C4-2B (cell line): ENCODE data around the gene ACKR2.

Source experiments
- H3K27ac ChIP-seq: fragments of 450-650 bp; 2 replicates; pipeline ENCODE4 v1.5.1; 2017
- ZFX ChIP-seq: fragments of 450-650 bp; IDR thresholded peaks from 2 replicates; pipeline ENCODE4 v1.6.1; 2017
- TF ChIP-seq, protein P1 (sequence below): fragments of 450-650 bp; conservative IDR thresholded peaks from 2 replicates; pipeline ENCODE4 v1.5.1; 2017; ENCODE audit warnings: mild to moderate bottlenecking

The ACKR2 gene

DNA sequence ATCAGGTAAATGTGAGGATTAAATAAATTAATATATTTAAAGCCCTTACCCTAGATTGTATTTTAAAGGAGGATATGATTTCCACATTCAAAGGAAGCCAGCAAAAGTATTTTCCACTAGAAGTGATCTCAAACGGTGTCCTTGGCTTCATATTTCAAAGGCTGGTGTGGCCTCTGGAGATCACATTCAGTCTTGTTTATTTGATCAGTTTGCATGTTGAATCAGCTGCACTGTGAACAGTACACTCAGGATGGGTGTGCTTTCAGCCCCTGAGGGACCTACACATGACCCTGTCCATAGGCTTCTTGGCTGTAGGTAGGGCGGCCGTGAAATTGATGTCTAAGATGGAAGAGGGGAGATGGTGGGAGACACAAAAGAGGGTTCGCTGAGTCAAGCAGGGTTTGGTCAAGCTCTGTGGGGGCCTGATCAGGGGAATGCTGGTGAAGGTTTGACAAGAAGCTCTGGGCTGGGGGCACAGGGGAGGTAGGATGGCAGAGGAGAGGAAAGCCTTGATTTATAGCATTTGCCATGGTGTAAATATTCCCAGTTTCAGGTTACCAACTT, 44.6 kb downstream of the ACKR2 start:
- no peak overlapping the region for H3K27ac ChIP-seq
- TF ChIP-seq, protein P1, sequence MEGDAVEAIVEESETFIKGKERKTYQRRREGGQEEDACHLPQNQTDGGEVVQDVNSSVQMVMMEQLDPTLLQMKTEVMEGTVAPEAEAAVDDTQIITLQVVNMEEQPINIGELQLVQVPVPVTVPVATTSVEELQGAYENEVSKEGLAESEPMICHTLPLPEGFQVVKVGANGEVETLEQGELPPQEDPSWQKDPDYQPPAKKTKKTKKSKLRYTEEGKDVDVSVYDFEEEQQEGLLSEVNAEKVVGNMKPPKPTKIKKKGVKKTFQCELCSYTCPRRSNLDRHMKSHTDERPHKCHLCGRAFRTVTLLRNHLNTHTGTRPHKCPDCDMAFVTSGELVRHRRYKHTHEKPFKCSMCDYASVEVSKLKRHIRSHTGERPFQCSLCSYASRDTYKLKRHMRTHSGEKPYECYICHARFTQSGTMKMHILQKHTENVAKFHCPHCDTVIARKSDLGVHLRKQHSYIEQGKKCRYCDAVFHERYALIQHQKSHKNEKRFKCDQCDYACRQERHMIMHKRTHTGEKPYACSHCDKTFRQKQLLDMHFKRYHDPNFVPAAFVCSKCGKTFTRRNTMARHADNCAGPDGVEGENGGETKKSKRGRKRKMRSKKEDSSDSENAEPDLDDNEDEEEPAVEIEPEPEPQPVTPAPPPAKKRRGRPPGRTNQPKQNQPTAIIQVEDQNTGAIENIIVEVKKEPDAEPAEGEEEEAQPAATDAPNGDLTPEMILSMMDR = no peak
- no peak for TF ChIP-seq ZFX

DNA sequence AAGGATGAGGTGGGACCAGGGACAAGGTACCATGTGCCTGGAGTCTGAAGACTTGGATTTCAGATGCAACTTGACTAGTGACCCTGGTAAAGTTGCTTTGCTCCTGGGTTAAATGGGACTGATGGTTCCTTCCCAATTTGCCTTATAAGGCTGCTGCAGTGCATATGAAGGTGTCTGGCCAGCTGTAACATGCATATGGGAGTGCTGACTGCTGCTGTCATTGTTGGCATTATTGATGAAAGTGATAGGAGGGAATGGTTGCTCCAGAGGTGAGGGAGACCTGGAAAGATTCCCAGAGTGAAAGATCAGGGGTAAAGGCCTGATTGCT, 45.9 kb downstream of the ACKR2 start:
- no peak for TF ChIP-seq ZFX
- TF ChIP-seq, protein P1 = no peak

DNA sequence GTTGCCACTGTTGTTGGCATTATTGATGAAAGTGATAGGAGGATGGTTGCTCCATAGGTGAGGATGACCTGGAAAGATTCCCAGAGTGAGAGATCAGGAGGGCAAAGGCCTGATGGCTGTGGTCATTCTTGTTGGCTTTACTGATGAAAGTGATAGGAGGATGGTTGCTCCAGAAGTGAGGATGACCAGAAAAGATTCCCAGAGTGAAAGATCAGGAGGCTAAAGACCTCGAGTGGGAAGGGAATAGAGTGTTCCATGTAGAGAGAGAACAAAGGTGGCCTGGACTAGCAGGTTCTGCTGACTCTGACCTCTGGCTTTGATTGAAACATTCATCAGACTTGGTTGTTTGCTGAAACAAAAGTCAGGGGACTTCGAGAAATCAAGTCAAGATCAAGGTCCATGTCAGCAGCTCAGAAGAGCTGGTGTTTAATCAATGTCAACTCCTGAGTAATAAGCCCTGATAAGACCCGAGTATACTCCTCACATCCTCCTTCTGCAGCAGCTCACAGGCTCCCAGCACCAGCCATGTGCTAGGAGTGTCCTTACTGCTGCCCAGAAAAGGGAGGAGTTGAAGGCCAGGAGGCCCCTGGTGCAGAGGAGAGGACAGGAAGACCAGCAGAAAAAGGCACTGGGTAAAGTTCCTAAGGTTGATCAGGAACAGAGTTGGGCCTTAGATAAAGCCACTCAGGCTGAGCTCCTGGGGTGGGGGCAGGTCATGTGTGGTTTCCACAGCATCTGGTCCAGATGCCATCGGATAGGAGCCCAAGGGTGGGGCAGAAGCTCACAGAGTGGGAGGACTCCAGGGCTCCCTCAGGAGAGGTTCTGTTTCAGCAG, 46.5 kb downstream of the ACKR2 start:
- H3K27ac ChIP-seq = no peak overlapping the region
- no peak for TF ChIP-seq ZFX
- TF ChIP-seq, protein P1 = no peak

More for the DNA sequence above, 45.9 kb downstream of the ACKR2 start:
- H3K27ac ChIP-seq = no peak overlapping the region

- TF ChIP-seq, protein P1 = no peak
- no peak for TF ChIP-seq ZFX
Measured at GRCh38 chr3:42856544-42856943, 47.3 kb downstream of the ACKR2 start.

DNA sequence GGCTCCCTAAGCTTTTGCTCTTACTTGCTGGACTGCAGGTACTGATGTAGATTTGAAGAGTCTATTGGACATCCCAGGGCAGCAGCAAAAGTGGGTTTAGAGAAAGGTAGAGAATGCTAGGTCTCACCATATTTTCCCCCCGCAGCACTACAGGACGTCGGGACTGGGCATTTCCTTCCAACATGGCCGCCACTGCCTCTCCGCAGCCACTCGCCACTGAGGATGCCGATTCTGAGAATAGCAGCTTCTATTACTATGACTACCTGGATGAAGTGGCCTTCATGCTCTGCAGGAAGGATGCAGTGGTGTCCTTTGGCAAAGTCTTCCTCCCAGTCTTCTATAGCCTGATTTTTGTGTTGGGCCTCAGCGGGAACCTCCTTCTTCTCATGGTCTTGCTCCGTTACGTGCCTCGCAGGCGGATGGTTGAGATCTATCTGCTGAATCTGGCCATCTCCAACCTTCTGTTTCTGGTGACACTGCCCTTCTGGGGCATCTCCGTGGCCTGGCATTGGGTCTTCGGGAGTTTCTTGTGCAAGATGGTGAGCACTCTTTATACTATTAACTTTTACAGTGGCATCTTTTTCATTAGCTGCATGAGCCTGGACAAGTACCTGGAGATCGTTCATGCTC, 55.2 kb downstream of the ACKR2 start:
- TF ChIP-seq ZFX = no peak
- TF ChIP-seq, protein P1 = no peak
- H3K27ac ChIP-seq = no peak overlapping the region

More at GRCh38 chr3:42856544-42856943, 47.3 kb downstream of the ACKR2 start:
- no peak overlapping the region for H3K27ac ChIP-seq

DNA sequence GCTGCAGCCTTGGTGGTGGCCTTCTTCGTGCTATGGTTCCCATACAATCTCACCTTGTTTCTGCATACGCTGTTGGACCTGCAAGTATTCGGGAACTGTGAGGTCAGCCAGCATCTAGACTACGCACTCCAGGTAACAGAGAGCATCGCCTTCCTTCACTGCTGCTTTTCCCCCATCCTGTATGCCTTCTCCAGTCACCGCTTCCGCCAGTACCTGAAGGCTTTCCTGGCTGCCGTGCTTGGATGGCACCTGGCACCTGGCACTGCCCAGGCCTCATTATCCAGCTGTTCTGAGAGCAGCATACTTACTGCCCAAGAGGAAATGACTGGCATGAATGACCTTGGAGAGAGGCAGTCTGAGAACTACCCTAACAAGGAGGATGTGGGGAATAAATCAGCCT, 56.0 kb downstream of the ACKR2 start:
- TF ChIP-seq, protein P1 = no peak
- no peak for TF ChIP-seq ZFX
- H3K27ac ChIP-seq = no peak overlapping the region

DNA sequence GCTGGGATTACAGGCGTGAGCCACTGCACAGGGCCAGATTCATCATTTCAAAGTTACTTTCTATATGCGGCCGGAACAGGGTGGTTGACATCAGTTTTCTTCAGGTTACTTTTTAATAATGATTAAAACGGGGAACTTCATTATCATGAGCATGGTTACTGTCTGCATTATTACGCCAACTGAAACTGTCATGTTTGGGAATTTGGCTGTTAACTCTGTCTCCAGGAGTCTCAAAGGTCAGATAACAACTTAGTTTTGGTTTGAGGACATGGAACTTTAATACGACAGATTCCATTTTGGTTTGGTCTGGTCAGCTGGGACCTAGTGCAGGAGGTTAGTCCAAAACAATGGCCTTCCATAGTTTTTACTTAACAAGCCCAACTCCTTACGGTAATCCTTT, 57.9 kb downstream of the ACKR2 start:
- no peak for TF ChIP-seq ZFX
- TF ChIP-seq, protein P1 = no peak
- no peak overlapping the region for H3K27ac ChIP-seq
